Non-pigmented ciliary epithelial cell (primary cell): ENCODE data around the gene RHOD.

Experiments
- DNase-seq: peaks from one replicate; pipeline ENCODE4 v3.0.0-alpha.2; 2010; ENCODE audit warnings: low read depth

Gene RHOD

DNA sequence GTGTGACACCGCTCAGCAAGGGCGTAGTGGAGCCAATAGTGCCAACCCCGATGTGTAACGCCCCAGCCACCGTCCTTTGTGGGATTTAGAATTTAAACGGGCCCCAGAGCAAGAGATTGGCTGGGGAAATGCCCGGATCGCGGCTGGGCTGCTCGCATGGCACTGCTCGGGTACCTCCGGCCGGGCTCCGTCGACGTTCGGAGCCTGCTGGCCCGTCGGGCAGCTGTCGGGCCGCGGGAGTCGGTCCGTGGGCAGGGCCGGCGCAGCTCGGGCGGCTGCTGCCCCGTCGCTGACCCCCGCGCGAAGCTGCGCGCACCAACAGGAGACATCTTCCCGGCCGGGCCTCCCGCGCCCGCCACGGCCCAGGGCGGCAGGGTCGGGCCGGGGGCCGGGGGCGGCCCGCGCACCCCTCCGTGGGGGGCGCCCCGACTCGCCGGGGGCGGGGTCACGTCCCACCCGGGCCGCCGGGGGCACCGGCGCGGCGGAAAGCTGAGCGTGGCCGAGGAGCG, 61.1 kb downstream of the RHOD start:
- DNase-seq, result no peak

DNA sequence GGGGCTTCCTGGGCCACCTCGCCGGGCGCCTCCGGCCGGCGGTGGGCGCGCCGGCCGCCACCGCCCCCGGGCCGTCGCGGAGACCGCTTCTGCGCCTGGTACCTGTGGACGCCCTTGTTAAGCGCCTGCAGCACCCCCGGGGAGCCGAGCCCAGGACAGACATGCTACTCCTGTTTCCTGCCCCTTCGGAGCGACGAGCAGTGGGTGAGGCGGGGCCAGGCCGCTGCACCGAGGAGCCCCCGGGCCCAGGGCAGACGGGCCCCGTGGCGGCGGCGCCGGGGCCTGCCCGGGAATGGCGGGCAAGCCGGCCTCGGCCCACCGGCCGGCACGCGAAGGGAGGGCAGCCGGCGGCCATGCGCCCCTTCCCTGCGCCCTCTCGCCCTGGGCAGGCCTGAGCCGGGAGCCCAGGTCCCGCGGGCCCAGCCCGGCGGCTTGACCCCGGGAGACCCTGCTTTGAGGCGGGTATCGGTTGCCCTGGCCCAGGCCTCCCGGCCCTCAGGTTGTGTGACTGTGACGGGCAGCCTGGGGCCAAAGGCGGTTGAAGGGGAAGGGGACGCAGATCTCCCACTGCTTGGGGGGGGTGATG, 61.6 kb downstream of the RHOD start:
- no peak for DNase-seq

DNA sequence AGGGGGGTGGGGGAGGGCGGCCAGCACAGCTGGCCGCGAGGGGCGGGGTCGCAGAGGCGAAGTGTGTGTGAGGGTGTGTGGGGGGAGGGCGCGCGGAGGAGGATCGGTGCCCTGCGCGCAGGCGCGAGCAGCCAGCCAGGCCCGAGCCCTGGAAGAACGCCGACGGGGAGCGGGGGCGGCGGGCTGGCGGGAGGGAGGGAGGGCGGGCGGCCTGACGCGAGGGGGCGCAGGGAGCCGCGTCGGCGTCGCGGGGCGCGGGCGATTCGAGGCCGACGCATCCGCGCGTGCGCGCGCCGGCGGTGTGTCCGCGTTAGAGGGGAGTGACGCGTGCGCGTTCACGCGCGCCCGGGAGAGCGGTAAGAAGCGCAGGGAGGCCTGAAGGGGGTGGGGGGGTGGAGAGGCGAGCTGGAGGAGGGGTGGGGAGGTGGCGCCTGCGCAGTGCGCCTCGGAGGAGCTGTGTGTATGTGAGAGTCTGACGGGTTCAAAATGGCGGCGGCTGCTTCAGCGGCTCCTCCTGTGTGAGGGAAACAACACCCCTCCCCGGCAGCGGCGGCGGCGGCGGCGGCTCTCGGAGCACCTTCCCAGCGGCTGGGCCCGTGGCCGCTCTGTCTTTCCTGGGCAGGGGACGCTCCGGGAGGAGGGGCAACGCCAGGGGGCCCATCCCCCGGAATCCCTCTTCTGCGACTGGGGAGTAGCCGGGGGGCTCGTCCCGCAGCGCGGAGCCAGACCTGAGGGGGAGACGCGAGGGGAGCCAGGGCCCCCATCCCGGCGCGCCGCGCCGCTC, 62.3 kb downstream of the RHOD start, which contains the start of gene KDM2A:
TSS of gene KDM2A (plus strand) at position 463 of the 784 bp plus-strand sequence. CDS start 2,054 bp downstream, outside the sequence.
- DNase-seq, result peak; percentile 93

DNA sequence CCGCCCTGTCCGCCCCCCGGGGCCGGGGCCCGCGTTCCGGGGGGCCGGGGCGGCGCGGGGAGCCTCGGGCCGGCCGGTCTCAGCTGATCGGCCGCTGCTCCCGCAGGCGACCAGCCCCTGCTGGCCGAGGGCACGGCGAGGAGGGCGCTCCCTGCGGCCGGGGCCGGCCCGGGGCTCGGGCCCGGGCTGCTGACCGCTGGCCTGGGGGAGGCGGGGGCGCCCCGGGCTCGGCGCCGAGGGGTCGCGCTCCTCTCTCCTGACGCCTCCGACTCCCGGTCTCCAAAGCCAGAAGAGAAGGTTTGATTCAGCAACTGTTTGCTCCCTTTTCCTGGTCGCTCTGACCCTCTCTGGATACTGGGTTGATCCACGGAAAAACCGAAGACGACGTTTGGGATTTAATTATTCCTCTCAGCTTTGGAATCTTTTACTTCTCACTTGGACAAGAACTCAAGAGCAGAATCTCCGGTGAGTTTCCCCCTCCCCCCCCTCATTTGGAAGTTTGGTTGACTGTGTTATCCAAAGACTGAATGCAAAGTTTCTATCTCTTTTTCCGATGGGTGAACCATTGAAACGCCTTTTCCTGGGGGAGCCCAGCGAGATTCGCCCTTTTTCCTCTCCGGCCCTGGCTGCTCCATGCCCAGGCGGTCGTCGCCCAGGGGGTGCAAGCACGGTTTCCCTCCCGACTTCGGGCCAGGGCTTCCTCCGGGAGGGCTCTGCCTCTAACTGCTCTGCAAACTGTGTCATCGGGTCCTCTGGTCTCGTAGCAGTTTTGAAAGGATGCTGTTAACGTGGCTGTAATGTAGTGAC, 63.1 kb downstream of the RHOD start:
- no peak for DNase-seq

DNA sequence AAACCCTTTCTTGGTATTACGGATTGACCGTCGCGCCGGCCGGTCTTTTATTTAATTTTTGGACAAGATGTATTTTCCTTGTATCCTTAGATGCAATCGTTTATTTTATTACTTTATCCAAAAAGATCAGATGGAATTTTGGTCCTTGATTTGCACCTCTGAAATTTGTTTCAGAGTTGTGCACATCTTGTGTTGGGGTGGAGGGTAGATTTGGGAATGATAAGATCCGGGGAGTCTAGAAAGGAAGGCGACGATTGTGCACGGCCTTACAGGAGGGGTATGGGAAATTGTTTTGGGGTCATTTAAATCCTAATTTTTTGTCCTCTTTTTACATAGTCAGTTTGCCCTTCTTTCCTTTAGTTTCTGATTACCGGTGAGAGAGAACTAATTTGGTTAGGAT, 63.8 kb downstream of the RHOD start:
- DNase-seq, result no peak

DNA sequence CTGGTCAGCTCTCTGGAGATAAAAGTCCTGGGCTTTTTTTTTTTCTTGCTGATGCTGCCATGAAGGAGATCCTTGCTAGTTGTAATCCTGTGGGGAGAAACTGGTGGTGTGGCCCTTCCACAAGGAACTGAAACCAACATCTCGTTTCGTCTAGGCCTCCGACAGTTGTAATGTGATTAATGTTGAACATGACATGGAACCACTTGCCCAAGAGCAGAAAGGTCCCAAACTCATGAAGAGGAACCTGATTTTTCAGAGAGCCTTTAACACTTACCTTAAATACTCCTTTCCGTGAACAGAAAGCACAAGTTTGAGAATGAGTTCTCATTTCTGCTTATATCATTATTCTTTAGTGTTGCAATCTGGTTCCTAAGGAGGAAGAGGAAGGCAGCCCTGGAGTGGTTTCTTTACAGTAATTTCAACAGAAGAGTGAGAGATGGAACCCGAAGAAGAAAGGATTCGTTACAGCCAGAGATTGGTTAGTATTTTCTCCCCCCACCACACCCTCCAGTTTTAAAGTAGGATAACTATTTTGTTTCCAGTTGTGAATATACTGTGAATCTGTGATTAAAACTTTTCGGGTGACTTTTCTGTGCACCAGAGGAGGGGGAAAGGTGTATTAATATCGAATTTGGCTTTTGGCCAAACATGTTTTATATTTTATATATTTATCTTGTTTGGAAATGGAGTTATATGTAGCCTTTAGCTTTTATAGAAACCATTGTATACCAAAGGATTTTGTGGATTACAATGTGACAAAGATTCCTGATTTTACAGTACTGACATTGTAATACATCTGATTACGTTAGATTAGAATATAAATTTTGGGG, 64.4 kb downstream of the RHOD start:
- no peak for DNase-seq
